HepG2 (cell line): ENCODE results near the gene ZNF445. TPM values are rescaled to one million over a fixed set of nuclear protein-coding genes. Genes with fewer than 3 reads are reported as not detected.
A peak's percentile ranks its signal among the peaks of the same experiment; 100 is the strongest.

Source experiments
- ATF7 ChIP-seq, 2 experiments: fragments of 450-650 bp in 1 of 2; sonication (generic) in 1 of 2; formaldehyde crosslinking in 1 of 2; IDR thresholded peaks; 2 replicates each; pipeline versions ENCODE4 v1.4.0 to v1.6.1; 2016 to 2020; ENCODE audit warnings: antibody characterized with exemption in 1 of 2, mild to moderate bottlenecking in 1 of 2, missing genetic modification reagents in 1 of 2
- HDAC6 ChIP-seq: fragments of 200-600 bp; sonication (generic); IDR thresholded peaks from 2 replicates; pipeline ENCODE4 v1.7.0; 2017; ENCODE audit warnings: mild to moderate bottlenecking, antibody characterized with exemption, low read length, low read depth
- IKZF5 ChIP-seq: IDR thresholded peaks from 2 replicates; pipeline ENCODE4 v1.6.1; 2018; ENCODE audit warnings: missing genetic modification reagents, mild to moderate bottlenecking, missing compliant biosample characterization
- MTA1 ChIP-seq: sonication (generic); formaldehyde crosslinking; IDR thresholded peaks from 2 replicates; pipeline ENCODE4 v1.4.0; 2020; ENCODE audit warnings: missing genetic modification reagents, mild to moderate bottlenecking, borderline replicate concordance
- POLR2A ChIP-seq, 2 experiments: IDR thresholded peaks; 2 replicates each; pipeline ENCODE4 v1.6.1; 2011; ENCODE audit warnings: low read depth in 2 of 2, low read length in 2 of 2, mild to moderate bottlenecking in 1 of 2, moderate library complexity in 1 of 2; ENCODE audit not compliant: insufficient read depth in 1 of 2
- TMF1 ChIP-seq: sonication (generic); formaldehyde crosslinking; IDR thresholded peaks from 2 replicates; pipeline ENCODE4 v1.8.1; 2022; ENCODE audit warnings: low read depth, missing genetic modification reagents
- ZFP36L2 ChIP-seq: sonication (generic); formaldehyde crosslinking; IDR thresholded peaks from 2 replicates; pipeline ENCODE4 v1.4.0; 2020; ENCODE audit warnings: missing genetic modification reagents
- ZNF251 ChIP-seq: sonication (generic); formaldehyde crosslinking; IDR thresholded peaks from 2 replicates; pipeline ENCODE4 v1.9.0; 2021; ENCODE audit warnings: mild to moderate bottlenecking, missing genetic modification reagents
- ZNF260 ChIP-seq: sonication (generic); formaldehyde crosslinking; IDR thresholded peaks from 2 replicates; pipeline ENCODE4 v1.4.0; 2020; ENCODE audit warnings: missing genetic modification reagents, low read depth, mild to moderate bottlenecking, borderline replicate concordance
- ZNF296 ChIP-seq: sonication (generic); formaldehyde crosslinking; conservative IDR thresholded peaks from 2 replicates; pipeline ENCODE4 v1.5.0; 2020; ENCODE audit warnings: mild to moderate bottlenecking, missing genetic modification reagents
- ZNF329 ChIP-seq: sonication (generic); formaldehyde crosslinking; IDR thresholded peaks from 2 replicates; pipeline ENCODE4 v1.9.0; 2021; ENCODE audit warnings: low read depth, mild to moderate bottlenecking, missing genetic modification reagents
- ZNF713 ChIP-seq: sonication (generic); formaldehyde crosslinking; IDR thresholded peaks from 2 replicates; pipeline ENCODE4 v1.4.0; 2020; ENCODE audit warnings: mild to moderate bottlenecking, missing genetic modification reagents
- ZNF879 ChIP-seq: sonication (generic); formaldehyde crosslinking; IDR thresholded peaks from 2 replicates; pipeline ENCODE4 v1.8.1; 2023; ENCODE audit warnings: missing genetic modification reagents
- polyA plus RNA-seq, 8 experiments: library from polyadenylated mRNA; depleted of rRNA in 3 of 8; stranded (reverse) in 7 of 8; unstranded in 1 of 8; fragments of >200 nt; fragmentation: Illumina TruSeq in 4 of 8; extraction: Trizol in 4 of 8; gene quantifications; 2 replicates each; pipeline versions ENCODE4 v1.2.1 to v1.2.3, GENCODE V29; 2011 to 2016; ENCODE audit warnings: low read depth in 4 of 8, missing spikeins in 1 of 8, mixed read lengths in 1 of 8; ENCODE audit not compliant: insufficient read depth in 1 of 8
- total RNA-seq, 5 experiments: library from RNA; depleted of rRNA; stranded (reverse); fragments of >200 nt; fragmentation: Illumina TruSeq; extraction: Trizol; gene quantifications; 2 replicates each; pipeline ENCODE4 v1.2.3, GENCODE V29; 2016; ENCODE audit warnings: low read depth in 1 of 5
- TF ChIP-seq, protein P1 (sequence below): sonication (generic); formaldehyde crosslinking; IDR thresholded peaks from 2 replicates; pipeline ENCODE4 v1.8.1; 2023; ENCODE audit warnings: mild to moderate bottlenecking, missing genetic modification reagents
- TF ChIP-seq, protein P2 (sequence below): sonication (generic); formaldehyde crosslinking; IDR thresholded peaks from 2 replicates; pipeline ENCODE4 v1.5.0; 2020; ENCODE audit warnings: mild to moderate bottlenecking, low read depth, missing genetic modification reagents, borderline replicate concordance
- TF ChIP-seq, protein P3 (sequence below): sonication (generic); formaldehyde crosslinking; IDR thresholded peaks from 2 replicates; pipeline ENCODE4 v1.5.1; 2020; ENCODE audit warnings: missing genetic modification reagents, mild to moderate bottlenecking, borderline replicate concordance
- TF ChIP-seq, protein P4 (sequence below): sonication (generic); formaldehyde crosslinking; IDR thresholded peaks from 2 replicates; pipeline ENCODE4 v1.4.0; 2020; ENCODE audit warnings: mild to moderate bottlenecking, missing genetic modification reagents
- TF ChIP-seq, protein P5 (sequence below): sonication (generic); formaldehyde crosslinking; IDR thresholded peaks from 2 replicates; pipeline ENCODE4 v1.4.0; 2020; ENCODE audit warnings: missing genetic modification reagents; ENCODE audit errors: not compliant biosample characterization

Gene ZNF445
- total and polyA plus RNA-seq, 2 of the 13 experiments (the other 11 are each of a cell fraction or from before 2014, with no cell fraction given): 4.4 to 10.3 TPM

GRCh38 chr3:44439499-44440295 is 37.8 kb downstream of the ZNF445 start (continued):
- TF ChIP-seq HDAC6: no peak
- TF ChIP-seq, protein P1, sequence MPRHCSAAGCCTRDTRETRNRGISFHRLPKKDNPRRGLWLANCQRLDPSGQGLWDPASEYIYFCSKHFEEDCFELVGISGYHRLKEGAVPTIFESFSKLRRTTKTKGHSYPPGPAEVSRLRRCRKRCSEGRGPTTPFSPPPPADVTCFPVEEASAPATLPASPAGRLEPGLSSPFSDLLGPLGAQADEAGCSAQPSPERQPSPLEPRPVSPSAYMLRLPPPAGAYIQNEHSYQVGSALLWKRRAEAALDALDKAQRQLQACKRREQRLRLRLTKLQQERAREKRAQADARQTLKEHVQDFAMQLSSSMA (CRISPR knock-in tag): 0 out of 2 replicates have a peak, but pooled peaks have one; percentile 40
- TF ChIP-seq MTA1 (CRISPR knock-in tag): no peak
- TF ChIP-seq, protein P2, sequence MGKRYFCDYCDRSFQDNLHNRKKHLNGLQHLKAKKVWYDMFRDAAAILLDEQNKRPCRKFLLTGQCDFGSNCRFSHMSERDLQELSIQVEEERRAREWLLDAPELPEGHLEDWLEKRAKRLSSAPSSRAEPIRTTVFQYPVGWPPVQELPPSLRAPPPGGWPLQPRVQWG (CRISPR knock-in tag): no peak
- TF ChIP-seq, protein P3, sequence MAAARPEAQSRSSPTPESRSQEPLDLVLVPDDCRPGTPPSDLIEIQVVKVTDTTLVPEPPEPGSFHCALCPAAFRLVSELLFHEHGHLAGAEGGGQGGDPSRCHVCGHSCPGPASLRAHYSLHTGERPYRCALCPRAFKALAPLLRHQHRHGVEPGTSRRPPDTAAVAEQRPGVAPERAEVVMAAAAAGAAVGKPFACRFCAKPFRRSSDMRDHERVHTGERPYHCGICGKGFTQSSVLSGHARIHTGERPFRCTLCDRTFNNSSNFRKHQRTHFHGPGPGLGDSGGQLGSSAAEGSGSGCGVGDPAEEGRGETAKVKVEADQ (CRISPR knock-in tag): no peak
- TF ChIP-seq ZFP36L2 (CRISPR knock-in tag): no peak
- no peak for TF ChIP-seq ZNF251 (CRISPR knock-in tag)
- peak; percentile 87 for TF ChIP-seq IKZF5
- TF ChIP-seq, protein P4, sequence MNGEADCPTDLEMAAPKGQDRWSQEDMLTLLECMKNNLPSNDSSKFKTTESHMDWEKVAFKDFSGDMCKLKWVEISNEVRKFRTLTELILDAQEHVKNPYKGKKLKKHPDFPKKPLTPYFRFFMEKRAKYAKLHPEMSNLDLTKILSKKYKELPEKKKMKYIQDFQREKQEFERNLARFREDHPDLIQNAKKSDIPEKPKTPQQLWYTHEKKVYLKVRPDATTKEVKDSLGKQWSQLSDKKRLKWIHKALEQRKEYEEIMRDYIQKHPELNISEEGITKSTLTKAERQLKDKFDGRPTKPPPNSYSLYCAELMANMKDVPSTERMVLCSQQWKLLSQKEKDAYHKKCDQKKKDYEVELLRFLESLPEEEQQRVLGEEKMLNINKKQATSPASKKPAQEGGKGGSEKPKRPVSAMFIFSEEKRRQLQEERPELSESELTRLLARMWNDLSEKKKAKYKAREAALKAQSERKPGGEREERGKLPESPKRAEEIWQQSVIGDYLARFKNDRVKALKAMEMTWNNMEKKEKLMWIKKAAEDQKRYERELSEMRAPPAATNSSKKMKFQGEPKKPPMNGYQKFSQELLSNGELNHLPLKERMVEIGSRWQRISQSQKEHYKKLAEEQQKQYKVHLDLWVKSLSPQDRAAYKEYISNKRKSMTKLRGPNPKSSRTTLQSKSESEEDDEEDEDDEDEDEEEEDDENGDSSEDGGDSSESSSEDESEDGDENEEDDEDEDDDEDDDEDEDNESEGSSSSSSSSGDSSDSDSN (CRISPR knock-in tag): peak; percentile 49
- TF ChIP-seq ZNF879: peak; percentile 63; the same call in 1 of the 2 replicates
- TF ChIP-seq ZNF713 (CRISPR knock-in tag): no peak
- no peak for TF ChIP-seq TMF1 (CRISPR knock-in tag)
- peak; percentile 36 to 42; a peak in 2 of 4 replicates for TF ChIP-seq POLR2A (IDR thresholded peaks at IDR 0.05; ENCODE audit: insufficient read depth in 1 of 2, low read depth in 2 of 2, low read length in 2 of 2)
- no peak for TF ChIP-seq ZNF296 (CRISPR knock-in tag)
- TF ChIP-seq ZNF329 (CRISPR knock-in tag): no peak
- no peak for TF ChIP-seq ZNF260 (CRISPR knock-in tag)
- TF ChIP-seq, protein P5, sequence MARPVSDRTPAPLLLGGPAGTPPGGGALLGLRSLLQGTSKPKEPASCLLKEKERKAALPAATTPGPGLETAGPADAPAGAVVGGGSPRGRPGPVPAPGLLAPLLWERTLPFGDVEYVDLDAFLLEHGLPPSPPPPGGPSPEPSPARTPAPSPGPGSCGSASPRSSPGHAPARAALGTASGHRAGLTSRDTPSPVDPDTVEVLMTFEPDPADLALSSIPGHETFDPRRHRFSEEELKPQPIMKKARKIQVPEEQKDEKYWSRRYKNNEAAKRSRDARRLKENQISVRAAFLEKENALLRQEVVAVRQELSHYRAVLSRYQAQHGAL (CRISPR knock-in tag): no peak
- TF ChIP-seq ATF7 (IDR thresholded peaks at IDR 0.05): 0 out of 2 replicates have a peak, but pooled peaks have one; percentile 16
- no peak for TF ChIP-seq ATF7 (CRISPR knock-in tag; IDR thresholded peaks at IDR 0.05)
